ENCODE measurements around the gene TNIP2.

TNIP2 gene

GRCh38 chr4:2695346-2696060, 60.6 kb downstream of the TNIP2 start:
- H3K4me3 ChIP-seq = no peak overlapping the region
- no peak overlapping the region for H3K27ac ChIP-seq

GRCh38 chr4:2694691-2695090, 61.4 kb downstream of the TNIP2 start:
- no peak overlapping the region for H3K27ac ChIP-seq
- no peak overlapping the region for H3K4me3 ChIP-seq

- no peak overlapping the region for H3K4me3 ChIP-seq
- H3K27ac ChIP-seq = no peak overlapping the region
These were observed 64.1 kb downstream of the TNIP2 start for GRCh38 chr4:2691952-2692435.

Measured in skin epidermis (tissue), 12 donors.